GM12892 (cell line): ENCODE data around the gene ESAM.

Source experiments
- DNase-seq: peaks from one replicate; pipeline ENCODE4 v3.0.0; 2011; ENCODE audit not compliant: insufficient read length
- FAIRE-seq: peaks from 2 replicates; lab custom pipeline; 2011; peaks lifted over from hg19 to GRCh38; lab: Jason Lieb, UNC
- POLR2A ChIP-seq: IDR thresholded peaks from 2 replicates; pipeline ENCODE4 v1.6.1; 2011; ENCODE audit warnings: low read depth, low read length, control low read depth
- POLR2AphosphoS5 ChIP-seq: IDR thresholded peaks from 2 replicates; pipeline ENCODE4 v1.6.1; 2011; ENCODE audit warnings: low read depth, low read length, control low read depth
- TAF1 ChIP-seq: IDR thresholded peaks from 2 replicates; pipeline ENCODE4 v1.6.1; 2011; ENCODE audit warnings: low read depth, mild to moderate bottlenecking, control low read depth, low read length, borderline replicate concordance

Gene ESAM

GRCh38 chr11:124722176-124722575 lies 39.9 kb downstream of the ESAM start:
- no peak for TF ChIP-seq POLR2A
- TF ChIP-seq TAF1 = no peak
- TF ChIP-seq POLR2AphosphoS5 = no peak
- no peak for FAIRE-seq
- no peak for DNase-seq

GRCh38 chr11:124719534-124719933 lies 42.6 kb downstream of the ESAM start:
- no peak for TF ChIP-seq TAF1
- TF ChIP-seq POLR2A = no peak
- TF ChIP-seq POLR2AphosphoS5 = no peak
- no peak for FAIRE-seq
- DNase-seq = no peak

- TF ChIP-seq TAF1 = no peak
- DNase-seq = no peak
- FAIRE-seq = no peak
These were observed 43.3 kb downstream of the ESAM start for GRCh38 chr11:124718801-124719200.

- TF ChIP-seq TAF1 (no peak), POLR2AphosphoS5 (no peak), POLR2A (no peak)
- no peak for FAIRE-seq
- no peak for DNase-seq
These were observed 44.1 kb downstream of the ESAM start for GRCh38 chr11:124717786-124718651.

GRCh38 chr11:124717421-124717785 lies 44.7 kb downstream of the ESAM start:
- TF ChIP-seq POLR2AphosphoS5 = no peak
- no peak for TF ChIP-seq TAF1
- DNase-seq = no peak
- FAIRE-seq = no peak

- TF ChIP-seq TAF1 = no peak
- TF ChIP-seq POLR2AphosphoS5 = no peak
- TF ChIP-seq POLR2A = no peak
- no peak for DNase-seq
- no peak for FAIRE-seq
These were observed 45.5 kb downstream of the ESAM start for GRCh38 chr11:124716591-124716990.

- FAIRE-seq (peak; percentile 36), DNase-seq (no peak)
- TF ChIP-seq TAF1 = no peak
- TF ChIP-seq POLR2AphosphoS5 = no peak
- TF ChIP-seq POLR2A = no peak
These were observed 49.7 kb downstream of the ESAM start for GRCh38 chr11:124712392-124712791.

GRCh38 chr11:124707829-124708228 lies 54.3 kb downstream of the ESAM start:
- TF ChIP-seq POLR2AphosphoS5 = no peak
- TF ChIP-seq TAF1 = no peak
- no peak for TF ChIP-seq POLR2A
- DNase-seq (no peak), FAIRE-seq (no peak)
